HG03280 (cell line): ENCODE measurements around the gene NPHP1.
"Not testable (repeated sequence)": the region's sequence is repeated elsewhere in the genome, so short reads cannot be mapped to it uniquely, and the experiment has no call there.

Source experiments
- ATAC-seq: cut with Tn5 transposase; IDR thresholded peaks from one replicate; pipeline ENCODE4 v1.9.1; 2021; ENCODE audit warnings: mild to moderate bottlenecking, moderate library complexity; ENCODE audit not compliant: unreplicated experiment

The NPHP1 gene

GRCh38 chr2:110198016-110198415, 6.8 kb downstream of the NPHP1 start:
- ATAC-seq = no peak

- ATAC-seq = no peak
Measured at GRCh38 chr2:110197452-110197851, 7.4 kb downstream of the NPHP1 start.

GRCh38 chr2:110190169-110190568, 14.6 kb downstream of the NPHP1 start:
- not testable (repeated sequence) for ATAC-seq

- no peak for ATAC-seq
Measured at GRCh38 chr2:110182449-110182848, 22.4 kb downstream of the NPHP1 start.

- no peak for ATAC-seq
Measured at GRCh38 chr2:110180036-110180435, 24.8 kb downstream of the NPHP1 start.

GRCh38 chr2:110173523-110173922, 31.3 kb downstream of the NPHP1 start:
- no peak for ATAC-seq

- ATAC-seq = no peak
Measured at GRCh38 chr2:110172506-110172905, 32.3 kb downstream of the NPHP1 start.

- no peak for ATAC-seq
Measured at GRCh38 chr2:110170102-110170501, 34.7 kb downstream of the NPHP1 start.

- no peak for ATAC-seq
Measured at GRCh38 chr2:110167326-110168000, 37.4 kb downstream of the NPHP1 start.

GRCh38 chr2:110166266-110166665, 38.5 kb downstream of the NPHP1 start:
- ATAC-seq = no peak

GRCh38 chr2:110157153-110157793, 47.5 kb downstream of the NPHP1 start:
- peak; percentile 65 for ATAC-seq

- ATAC-seq = not testable (repeated sequence)
Measured at GRCh38 chr2:110154828-110155227, 50.0 kb downstream of the NPHP1 start.

- not testable (repeated sequence) for ATAC-seq
Measured at GRCh38 chr2:110154188-110154587, 50.6 kb downstream of the NPHP1 start.

- ATAC-seq = no peak
Measured at GRCh38 chr2:110153416-110153815, 51.4 kb downstream of the NPHP1 start.

GRCh38 chr2:110152943-110153342, 51.9 kb downstream of the NPHP1 start:
- ATAC-seq = no peak

- ATAC-seq = no peak
Measured at GRCh38 chr2:110149330-110150220, 55.2 kb downstream of the NPHP1 start.

GRCh38 chr2:110146945-110147332, 57.9 kb downstream of the NPHP1 start:
- no peak for ATAC-seq

GRCh38 chr2:110146183-110146944, 58.4 kb downstream of the NPHP1 start:
- ATAC-seq = no peak

GRCh38 chr2:110143982-110144381, 60.8 kb downstream of the NPHP1 start:
- no peak for ATAC-seq

GRCh38 chr2:110140401-110140800, 64.4 kb downstream of the NPHP1 start:
- ATAC-seq = no peak

- ATAC-seq = no peak
Measured at GRCh38 chr2:110134025-110134424, 70.8 kb downstream of the NPHP1 start.
